ENCODE measurements around the gene BACH2.

Gene BACH2

DNA sequence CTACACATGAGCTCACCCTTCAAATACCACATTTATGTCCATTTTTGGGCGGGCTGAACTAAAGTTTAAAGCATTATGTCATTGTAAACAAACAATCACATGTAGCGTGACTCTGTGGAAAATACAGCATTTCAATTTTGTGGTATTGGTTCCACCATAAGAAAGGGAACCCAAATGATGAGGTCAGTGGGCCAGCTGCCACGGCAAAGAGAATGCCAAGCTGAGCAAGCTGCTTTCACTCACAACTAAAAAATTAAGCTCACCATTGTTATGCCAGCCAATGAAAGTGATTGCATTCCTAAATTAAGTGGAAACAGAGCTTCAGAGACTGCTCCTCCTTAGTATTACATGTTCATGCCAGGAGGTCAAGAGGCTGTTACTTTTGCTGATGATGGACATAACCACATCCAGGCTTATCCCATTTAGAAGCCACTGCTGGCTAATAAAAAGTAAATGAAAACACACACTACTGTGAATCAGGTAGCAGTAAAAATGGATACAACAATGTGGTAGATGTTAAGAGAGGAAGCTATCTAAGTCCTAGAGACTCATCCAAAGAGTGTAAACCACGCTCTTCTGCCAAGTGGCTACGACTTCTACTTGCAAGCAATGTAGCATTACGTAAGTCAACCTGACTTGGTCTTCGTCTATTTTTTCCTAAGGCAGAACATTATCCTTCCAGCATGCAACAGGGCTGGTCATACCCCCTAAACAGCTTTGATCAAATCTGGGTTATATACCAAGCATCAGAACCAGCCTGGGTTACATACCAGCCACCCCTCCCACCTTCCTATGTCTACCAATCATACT lies 164.8 kb downstream of the BACH2 start:
- TF ChIP-seq POLR2AphosphoS5 (IDR thresholded peaks at IDR 0.05; ENCODE audit: low read depth, low read length) (0 out of 2 replicates have a peak, but pooled peaks have one; percentile 37), SIN3A (IDR thresholded peaks at IDR 0.05; ENCODE audit: borderline replicate concordance, insufficient read depth, low read length) (no peak)

DNA sequence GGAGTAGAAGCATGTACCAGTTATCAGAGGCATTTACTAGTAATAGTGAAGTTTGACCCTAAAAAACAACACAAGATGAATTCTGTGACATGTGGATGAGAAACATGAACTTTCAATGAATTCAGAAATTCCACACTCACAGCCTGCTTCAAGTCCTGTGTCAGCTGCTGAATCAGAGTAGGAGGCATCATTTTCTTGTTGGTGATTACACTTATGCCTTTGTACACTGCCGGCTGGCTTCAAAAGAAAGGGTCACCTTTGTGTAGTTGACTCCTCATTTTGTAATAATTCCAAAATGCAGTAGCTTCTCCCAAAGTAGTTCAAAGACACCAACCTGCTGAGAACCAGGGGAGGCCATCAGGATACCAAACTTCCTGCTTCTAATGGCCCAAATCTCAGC lies 165.5 kb downstream of the BACH2 start:
- TF ChIP-seq, protein P1, sequence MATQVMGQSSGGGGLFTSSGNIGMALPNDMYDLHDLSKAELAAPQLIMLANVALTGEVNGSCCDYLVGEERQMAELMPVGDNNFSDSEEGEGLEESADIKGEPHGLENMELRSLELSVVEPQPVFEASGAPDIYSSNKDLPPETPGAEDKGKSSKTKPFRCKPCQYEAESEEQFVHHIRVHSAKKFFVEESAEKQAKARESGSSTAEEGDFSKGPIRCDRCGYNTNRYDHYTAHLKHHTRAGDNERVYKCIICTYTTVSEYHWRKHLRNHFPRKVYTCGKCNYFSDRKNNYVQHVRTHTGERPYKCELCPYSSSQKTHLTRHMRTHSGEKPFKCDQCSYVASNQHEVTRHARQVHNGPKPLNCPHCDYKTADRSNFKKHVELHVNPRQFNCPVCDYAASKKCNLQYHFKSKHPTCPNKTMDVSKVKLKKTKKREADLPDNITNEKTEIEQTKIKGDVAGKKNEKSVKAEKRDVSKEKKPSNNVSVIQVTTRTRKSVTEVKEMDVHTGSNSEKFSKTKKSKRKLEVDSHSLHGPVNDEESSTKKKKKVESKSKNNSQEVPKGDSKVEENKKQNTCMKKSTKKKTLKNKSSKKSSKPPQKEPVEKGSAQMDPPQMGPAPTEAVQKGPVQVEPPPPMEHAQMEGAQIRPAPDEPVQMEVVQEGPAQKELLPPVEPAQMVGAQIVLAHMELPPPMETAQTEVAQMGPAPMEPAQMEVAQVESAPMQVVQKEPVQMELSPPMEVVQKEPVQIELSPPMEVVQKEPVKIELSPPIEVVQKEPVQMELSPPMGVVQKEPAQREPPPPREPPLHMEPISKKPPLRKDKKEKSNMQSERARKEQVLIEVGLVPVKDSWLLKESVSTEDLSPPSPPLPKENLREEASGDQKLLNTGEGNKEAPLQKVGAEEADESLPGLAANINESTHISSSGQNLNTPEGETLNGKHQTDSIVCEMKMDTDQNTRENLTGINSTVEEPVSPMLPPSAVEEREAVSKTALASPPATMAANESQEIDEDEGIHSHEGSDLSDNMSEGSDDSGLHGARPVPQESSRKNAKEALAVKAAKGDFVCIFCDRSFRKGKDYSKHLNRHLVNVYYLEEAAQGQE (IDR thresholded peaks at IDR 0.05; ENCODE audit: insufficient read depth in 1 of 2, low read depth in 2 of 2, low read length in 2 of 2): no peak
- no peak for TF ChIP-seq TAF1 (IDR thresholded peaks at IDR 0.05; ENCODE audit: borderline replicate concordance, insufficient read depth, low read length)
- no peak for TF ChIP-seq POLR2AphosphoS5 (IDR thresholded peaks at IDR 0.05; ENCODE audit: low read depth, low read length)
- no peak for TF ChIP-seq SIN3A (IDR thresholded peaks at IDR 0.05; ENCODE audit: borderline replicate concordance, insufficient read depth, low read length)
- TF ChIP-seq FOXP2 (optimal IDR thresholded peaks at IDR 0.05; ENCODE audit: borderline replicate concordance, extremely low read depth, extremely low read length, insufficient read depth): no peak

DNA sequence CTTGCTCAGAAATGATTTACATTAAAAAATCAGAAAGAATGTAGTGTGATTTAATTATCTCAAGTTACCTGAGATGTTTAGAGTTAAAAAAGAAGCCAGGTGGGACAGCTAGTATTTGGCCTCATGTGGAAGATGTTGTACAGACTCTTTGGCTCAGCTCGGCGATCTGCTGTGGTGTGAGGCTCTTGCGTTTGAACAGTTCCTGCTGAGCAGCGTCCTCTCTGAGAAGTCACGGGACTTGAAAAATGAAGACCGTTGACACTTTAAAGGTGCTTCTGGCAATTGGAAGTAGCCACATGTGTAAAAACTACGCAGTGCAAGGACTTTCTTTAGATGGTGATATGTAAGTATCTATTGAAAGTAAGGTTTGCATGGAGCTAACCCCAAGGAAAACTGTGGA lies 169.0 kb downstream of the BACH2 start:
- TF ChIP-seq, protein P1 (IDR thresholded peaks at IDR 0.05; ENCODE audit: insufficient read depth in 1 of 2, low read depth in 2 of 2, low read length in 2 of 2): no peak
- TF ChIP-seq TAF1 (IDR thresholded peaks at IDR 0.05; ENCODE audit: borderline replicate concordance, insufficient read depth, low read length) (no peak), POLR2AphosphoS5 (IDR thresholded peaks at IDR 0.05; ENCODE audit: low read depth, low read length) (no peak), FOXP2 (optimal IDR thresholded peaks at IDR 0.05; ENCODE audit: borderline replicate concordance, extremely low read depth, extremely low read length, insufficient read depth) (no peak), SIN3A (IDR thresholded peaks at IDR 0.05; ENCODE audit: borderline replicate concordance, insufficient read depth, low read length) (no peak)

- TF ChIP-seq FOXP2 (optimal IDR thresholded peaks at IDR 0.05; ENCODE audit: borderline replicate concordance, extremely low read depth, extremely low read length, insufficient read depth): no peak
- TF ChIP-seq POLR2AphosphoS5 (IDR thresholded peaks at IDR 0.05; ENCODE audit: low read depth, low read length): 0 out of 2 replicates have a peak, but pooled peaks have one; percentile 1
Observed at GRCh38 chr6:90126839-90127238, 169.8 kb downstream of the BACH2 start.

GRCh38 chr6:90126181-90126580 lies 170.5 kb downstream of the BACH2 start:
- no peak for TF ChIP-seq POLR2AphosphoS5 (IDR thresholded peaks at IDR 0.05; ENCODE audit: low read depth, low read length)
- no peak for TF ChIP-seq TAF1 (IDR thresholded peaks at IDR 0.05; ENCODE audit: borderline replicate concordance, insufficient read depth, low read length)
- no peak for TF ChIP-seq FOXP2 (optimal IDR thresholded peaks at IDR 0.05; ENCODE audit: borderline replicate concordance, extremely low read depth, extremely low read length, insufficient read depth)
- TF ChIP-seq, protein P1 (IDR thresholded peaks at IDR 0.05; ENCODE audit: insufficient read depth in 1 of 2, low read depth in 2 of 2, low read length in 2 of 2): no peak
- no peak for TF ChIP-seq SIN3A (IDR thresholded peaks at IDR 0.05; ENCODE audit: borderline replicate concordance, insufficient read depth, low read length)

DNA sequence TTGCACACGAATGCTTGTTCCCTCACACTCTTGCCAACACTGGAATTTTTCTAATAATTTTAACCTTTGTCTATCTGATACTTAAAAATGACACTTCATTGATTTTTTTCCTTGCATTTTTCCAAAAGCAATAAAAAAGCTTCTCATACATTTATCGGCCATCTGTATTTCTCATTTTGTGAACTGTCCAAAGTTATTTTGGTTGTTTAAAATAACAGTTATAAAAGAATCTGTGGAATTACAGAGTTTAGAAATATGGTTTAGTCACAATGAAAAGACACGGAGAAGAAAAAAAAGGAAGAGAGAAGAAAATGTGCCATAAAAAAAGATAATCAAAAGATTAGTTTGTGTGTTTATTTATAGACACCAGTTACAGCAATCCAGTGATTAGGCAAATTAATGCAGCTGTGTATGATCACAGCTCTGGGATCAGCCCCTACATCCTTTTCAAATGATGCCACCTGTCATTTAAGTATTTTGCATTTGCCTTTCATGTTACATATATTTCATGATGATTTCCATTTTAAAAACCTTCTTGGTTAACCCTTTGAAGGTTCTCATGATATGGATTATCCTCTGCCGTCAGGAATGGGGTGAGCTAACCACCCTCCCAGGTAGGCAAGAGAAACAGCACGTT lies 171.7 kb downstream of the BACH2 start:
- TF ChIP-seq TAF1 (IDR thresholded peaks at IDR 0.05; ENCODE audit: borderline replicate concordance, insufficient read depth, low read length): no peak

Data from PFSK-1 (cell line).